Measurements from ENCODE around the gene CAMK1G.

CAMK1G gene

DNA sequence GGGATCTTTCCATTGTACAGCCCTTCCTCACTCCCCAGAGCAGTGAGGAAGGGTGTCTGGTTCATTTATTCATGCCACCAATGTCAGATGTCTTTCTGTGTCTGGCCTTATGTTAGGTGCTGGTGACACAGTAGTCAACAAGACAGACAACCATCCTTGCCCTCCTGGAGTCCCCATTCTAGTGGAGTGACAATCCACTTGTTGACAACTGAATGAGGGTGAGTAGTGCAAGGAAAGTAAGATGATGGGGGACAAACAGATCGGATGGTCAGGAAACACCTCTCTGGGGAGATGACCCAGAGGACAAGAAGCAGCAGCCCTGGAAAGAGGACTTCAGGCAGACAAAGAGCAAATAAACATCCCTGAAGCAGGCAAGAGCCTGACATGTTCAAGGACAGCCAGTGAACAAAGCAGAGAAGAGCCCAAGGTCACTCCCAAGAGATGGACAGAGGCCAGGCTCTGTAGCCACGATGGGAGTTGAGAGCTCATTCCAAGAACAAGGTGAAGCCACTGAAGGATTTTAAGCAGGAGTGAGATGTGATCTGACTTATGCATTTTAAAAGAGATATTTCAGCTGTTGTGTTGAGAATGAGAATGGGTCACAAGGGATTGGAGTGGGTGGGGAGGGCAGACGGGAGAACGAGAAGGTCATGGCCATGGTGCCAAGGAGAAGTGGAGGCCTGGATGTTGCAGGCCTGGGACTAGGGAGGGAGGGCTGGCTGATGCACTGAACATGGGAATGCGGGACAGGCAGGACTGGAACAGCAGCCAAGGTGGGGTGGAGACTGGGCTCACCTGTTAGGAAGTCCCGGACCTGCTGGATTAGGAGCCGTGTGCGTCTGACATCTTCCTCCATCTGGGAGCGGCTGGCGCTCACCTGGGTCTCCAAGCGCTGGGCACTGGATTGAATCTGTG, 38.5 kb downstream of the CAMK1G start:
- H3K27ac ChIP-seq: no peak overlapping the region
- DNase-seq (ENCODE audit: low spot score): no peak
- TF ChIP-seq, protein P1, sequence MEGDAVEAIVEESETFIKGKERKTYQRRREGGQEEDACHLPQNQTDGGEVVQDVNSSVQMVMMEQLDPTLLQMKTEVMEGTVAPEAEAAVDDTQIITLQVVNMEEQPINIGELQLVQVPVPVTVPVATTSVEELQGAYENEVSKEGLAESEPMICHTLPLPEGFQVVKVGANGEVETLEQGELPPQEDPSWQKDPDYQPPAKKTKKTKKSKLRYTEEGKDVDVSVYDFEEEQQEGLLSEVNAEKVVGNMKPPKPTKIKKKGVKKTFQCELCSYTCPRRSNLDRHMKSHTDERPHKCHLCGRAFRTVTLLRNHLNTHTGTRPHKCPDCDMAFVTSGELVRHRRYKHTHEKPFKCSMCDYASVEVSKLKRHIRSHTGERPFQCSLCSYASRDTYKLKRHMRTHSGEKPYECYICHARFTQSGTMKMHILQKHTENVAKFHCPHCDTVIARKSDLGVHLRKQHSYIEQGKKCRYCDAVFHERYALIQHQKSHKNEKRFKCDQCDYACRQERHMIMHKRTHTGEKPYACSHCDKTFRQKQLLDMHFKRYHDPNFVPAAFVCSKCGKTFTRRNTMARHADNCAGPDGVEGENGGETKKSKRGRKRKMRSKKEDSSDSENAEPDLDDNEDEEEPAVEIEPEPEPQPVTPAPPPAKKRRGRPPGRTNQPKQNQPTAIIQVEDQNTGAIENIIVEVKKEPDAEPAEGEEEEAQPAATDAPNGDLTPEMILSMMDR (IDR thresholded peaks at IDR 0.05): no peak
- no peak overlapping the region for H3K4me3 ChIP-seq

DNA sequence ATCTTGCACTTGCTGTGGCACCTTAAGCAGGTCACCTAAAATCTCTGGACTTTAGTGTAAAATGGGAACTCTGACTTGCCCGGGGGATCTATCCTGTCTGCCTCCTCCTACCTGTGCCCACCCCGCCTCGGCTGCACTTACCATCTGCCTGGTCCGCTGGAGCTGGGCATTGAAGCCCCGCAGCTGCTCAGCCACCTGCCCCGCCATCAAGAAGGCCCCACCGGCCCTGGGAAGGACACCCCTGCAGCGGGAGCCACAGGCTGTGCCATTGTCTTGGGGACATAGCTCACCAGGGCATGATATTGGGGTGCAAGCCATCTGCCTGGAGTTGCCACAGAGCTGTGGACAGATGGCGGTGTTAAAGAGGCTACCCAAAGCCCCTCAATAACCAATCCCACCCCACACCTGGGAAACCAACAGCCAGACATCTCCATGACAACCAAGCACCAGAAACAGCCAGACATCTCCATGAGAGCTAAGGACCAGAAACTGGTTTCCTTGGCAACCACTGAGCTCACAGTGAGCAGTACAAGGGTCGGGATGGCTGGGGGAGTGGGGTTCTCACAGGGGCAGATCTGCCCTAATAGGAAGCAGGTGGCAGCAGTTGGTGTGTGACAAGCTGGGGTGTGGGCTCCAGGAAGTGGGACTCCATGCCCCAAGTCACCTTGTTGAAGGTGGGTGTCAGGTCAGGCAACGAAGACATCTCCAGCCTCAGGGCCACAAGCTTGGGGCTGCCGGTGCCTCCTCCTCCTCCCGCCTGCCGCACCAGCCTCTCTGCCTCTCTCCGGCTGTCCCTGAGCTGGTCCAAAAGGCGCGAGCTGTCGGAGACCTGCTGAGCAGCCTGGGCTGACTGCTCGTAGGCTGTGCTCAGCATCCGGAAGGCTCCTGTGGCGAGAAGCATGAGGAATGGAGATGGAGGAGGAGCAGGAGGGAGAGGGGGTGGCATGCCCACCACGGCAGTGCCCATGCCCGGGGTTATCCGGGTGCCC, 39.6 kb downstream of the CAMK1G start:
- no peak for DNase-seq (ENCODE audit: low spot score)
- TF ChIP-seq, protein P1 (IDR thresholded peaks at IDR 0.05): no peak
- Histone ChIP-seq H3K27ac (no peak overlapping the region), H3K4me3 (no peak overlapping the region)

DNA sequence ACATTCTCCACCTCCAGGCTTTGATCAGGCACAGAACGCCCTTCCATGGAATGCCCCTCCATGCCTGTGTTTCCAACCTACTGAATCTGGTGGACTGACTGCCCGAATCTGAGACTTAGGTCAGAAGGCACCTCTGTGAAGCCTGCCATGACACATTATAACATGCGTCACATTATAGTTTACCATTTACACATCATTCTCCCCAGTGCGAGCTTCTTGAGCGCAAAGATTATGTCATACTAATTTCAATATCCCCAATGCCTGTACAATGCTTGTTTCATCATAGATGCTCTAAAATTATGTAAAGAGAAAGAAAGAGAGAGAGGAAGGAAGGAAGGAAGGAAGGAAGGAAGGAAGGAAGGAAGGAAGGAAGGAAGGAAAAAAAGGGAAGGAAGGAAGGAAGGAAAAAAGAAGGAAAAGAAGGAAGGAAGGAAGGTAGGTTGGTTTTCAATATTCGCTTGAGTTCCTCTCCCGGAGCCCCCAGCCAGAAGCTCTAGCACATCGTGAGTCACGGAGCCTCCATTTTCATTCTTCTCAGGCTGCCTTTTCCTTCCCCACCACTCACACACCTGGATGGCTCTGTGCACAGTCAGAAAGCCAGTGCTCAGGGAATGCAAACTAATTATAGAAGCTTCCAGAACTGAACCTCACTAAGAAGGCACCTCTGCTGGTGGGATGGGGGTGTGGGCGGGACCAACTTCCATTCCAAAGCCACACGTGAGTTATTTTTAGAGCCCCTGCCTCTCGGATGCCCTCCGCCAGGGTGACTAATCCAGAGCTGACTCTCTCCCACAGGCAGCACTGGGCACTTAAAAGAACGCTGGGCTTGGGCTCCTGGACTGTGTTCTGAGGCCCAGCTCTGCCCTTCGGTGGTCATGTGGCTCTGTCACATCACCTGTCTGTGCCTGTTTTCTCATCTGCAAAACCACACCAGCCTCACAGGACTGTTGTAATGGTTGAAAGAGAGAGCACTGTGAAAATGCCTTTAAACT, 41.3 kb downstream of the CAMK1G start:
- no peak overlapping the region for H3K27ac ChIP-seq
- no peak for DNase-seq (ENCODE audit: low spot score)

DNA sequence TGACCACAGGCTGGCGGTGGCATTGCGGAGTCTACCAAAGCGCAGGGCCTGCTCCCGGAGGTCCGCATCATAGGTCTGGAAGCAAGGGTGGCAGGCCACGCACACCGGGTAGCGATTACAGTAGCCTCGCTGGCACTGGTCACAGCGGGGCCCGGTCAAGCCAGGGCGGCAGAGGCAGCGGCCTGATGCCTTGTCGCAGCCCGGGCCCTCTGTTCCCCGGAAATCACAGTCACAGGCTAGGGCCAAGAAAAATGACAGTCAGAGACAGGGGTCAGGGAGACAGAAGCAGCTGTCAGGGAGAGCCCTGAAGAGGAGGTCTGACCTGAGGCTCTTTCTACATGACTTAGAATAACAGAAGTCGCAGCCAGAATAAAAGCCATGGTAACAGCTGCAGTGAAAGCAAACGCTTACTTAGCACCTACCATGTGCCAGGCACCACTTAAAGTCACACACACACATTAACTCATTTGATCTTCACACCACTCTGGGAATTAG, 42.3 kb downstream of the CAMK1G start:
- H3K27ac ChIP-seq: no peak overlapping the region
- TF ChIP-seq, protein P1 (IDR thresholded peaks at IDR 0.05): no peak
- no peak for DNase-seq (ENCODE audit: low spot score)

More for the DNA sequence above, 41.3 kb downstream of the CAMK1G start:
- no peak overlapping the region for H3K4me3 ChIP-seq
- TF ChIP-seq, protein P1 (IDR thresholded peaks at IDR 0.05): no peak

DNA sequence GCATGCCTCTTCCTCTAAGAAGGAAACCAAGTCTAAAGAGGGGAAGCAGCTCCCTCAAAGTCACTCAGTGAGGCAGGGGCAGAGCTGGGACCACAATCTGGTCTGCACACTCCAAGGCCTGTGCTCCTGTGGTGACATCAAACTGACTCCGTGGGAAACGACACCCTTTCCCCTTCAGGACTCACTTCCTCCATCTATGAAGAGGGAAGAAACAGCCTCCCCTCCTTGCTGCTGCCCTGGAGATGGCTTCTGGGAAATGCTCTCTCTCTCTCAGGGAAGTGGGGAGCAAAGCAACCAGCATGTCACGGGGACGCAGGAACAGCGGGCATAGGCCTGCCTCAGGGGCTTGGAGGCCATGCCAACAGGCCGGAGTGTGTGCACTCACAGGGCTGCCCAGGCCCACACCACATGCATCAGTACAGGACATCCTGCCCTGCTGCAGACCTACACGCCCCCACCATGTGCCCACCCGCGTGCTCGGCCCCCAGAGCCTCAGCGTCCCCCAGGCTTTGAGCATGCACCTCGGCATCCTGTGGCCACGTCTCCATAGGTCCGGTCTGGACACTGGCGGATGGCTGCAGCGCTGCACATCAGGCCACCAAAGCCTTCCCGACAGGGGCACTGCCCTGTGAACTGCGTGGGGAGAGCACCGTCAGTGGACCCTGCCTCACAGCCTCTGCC, 43.0 kb downstream of the CAMK1G start:
- Histone ChIP-seq H3K4me3 (no peak overlapping the region), H3K27ac (no peak overlapping the region)
- DNase-seq (ENCODE audit: low spot score): no peak
- TF ChIP-seq, protein P1 (IDR thresholded peaks at IDR 0.05): no peak

More for the DNA sequence above, 42.3 kb downstream of the CAMK1G start:
- no peak overlapping the region for H3K4me3 ChIP-seq

Measured in coronary artery (tissue), 2 donors.